Measurements from ENCODE around the gene LUC7L2.

GRCh38 chr7:139355320-139355719 is 4.4 kb upstream of the LUC7L2 start:
- TF ChIP-seq POLR2A (IDR thresholded peaks at IDR 0.05) (no peak), CTCF (IDR thresholded peaks at IDR 0.05) (no peak)

Data from esophagus squamous epithelium (tissue), 4 donors.